Measurements from ENCODE around the gene UBE2Q1.

DNA sequence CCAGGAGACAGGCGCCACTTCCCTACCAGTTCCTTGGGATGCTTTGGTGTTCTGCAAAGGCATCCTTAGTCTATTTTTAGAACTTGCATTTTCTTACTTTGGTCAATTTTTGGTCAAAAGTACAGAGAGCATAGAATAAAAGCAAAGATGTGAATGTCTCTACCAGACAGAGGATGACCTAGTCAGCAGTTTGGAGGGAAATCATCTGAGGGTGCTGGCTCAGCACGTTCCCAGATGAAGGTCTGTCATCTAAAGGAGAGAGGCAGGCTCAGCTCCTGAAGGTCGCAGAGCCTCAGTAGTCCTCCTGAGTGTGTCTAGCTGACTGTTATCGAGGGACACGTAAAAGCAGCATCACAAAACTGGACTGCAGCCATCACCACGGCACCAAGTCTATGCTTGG lies 24.4 kb upstream of the UBE2Q1 start:
- TF ChIP-seq, protein P1, sequence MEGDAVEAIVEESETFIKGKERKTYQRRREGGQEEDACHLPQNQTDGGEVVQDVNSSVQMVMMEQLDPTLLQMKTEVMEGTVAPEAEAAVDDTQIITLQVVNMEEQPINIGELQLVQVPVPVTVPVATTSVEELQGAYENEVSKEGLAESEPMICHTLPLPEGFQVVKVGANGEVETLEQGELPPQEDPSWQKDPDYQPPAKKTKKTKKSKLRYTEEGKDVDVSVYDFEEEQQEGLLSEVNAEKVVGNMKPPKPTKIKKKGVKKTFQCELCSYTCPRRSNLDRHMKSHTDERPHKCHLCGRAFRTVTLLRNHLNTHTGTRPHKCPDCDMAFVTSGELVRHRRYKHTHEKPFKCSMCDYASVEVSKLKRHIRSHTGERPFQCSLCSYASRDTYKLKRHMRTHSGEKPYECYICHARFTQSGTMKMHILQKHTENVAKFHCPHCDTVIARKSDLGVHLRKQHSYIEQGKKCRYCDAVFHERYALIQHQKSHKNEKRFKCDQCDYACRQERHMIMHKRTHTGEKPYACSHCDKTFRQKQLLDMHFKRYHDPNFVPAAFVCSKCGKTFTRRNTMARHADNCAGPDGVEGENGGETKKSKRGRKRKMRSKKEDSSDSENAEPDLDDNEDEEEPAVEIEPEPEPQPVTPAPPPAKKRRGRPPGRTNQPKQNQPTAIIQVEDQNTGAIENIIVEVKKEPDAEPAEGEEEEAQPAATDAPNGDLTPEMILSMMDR (IDR thresholded peaks at IDR 0.05) = no peak
- TF ChIP-seq POLR2AphosphoS5 (IDR thresholded peaks at IDR 0.05) (no peak), POLR2A (IDR thresholded peaks at IDR 0.05) (no peak)

All from suprapubic skin (tissue), 4 donors.